Muscle layer of duodenum (tissue), 2 donors: ENCODE measurements around the gene TLL2.

Experiments
- H3K27ac ChIP-seq: one replicate; pipeline ENCODE4 v1.7.0; 2013; ENCODE audit warnings: mild to moderate bottlenecking, low read length
- H3K27me3 ChIP-seq: one replicate; pipeline ENCODE4 v1.7.0; 2013; ENCODE audit warnings: low read depth, mild to moderate bottlenecking, control low read depth, low read length
- H3K36me3 ChIP-seq, 2 donors: one replicate each; pipeline ENCODE4 v1.7.0; 2013; ENCODE audit warnings: low read length in 2 of 2, control low read depth in 1 of 2, mild to moderate bottlenecking in 1 of 2; ENCODE audit not compliant: insufficient read depth in 2 of 2, control insufficient read depth in 1 of 2
- H3K4me1 ChIP-seq, 2 donors: one replicate each; pipeline ENCODE4 v1.7.0; 2013; ENCODE audit warnings: low read length in 2 of 2, mild to moderate bottlenecking in 2 of 2, control low read depth in 1 of 2, moderate library complexity in 1 of 2; ENCODE audit not compliant: insufficient read depth in 2 of 2, control insufficient read depth in 1 of 2
- H3K4me3 ChIP-seq, 2 donors: one replicate each; pipeline ENCODE4 v1.7.0; 2013; ENCODE audit warnings: low read length in 2 of 2, low read depth in 1 of 2, mild to moderate bottlenecking in 1 of 2
- H3K9me3 ChIP-seq, 2 donors: one replicate each; pipeline ENCODE4 v1.7.0; 2013; ENCODE audit warnings: low read length in 2 of 2, control low read depth in 1 of 2, mild to moderate bottlenecking in 1 of 2; ENCODE audit not compliant: control insufficient read depth in 1 of 2
- donor health status: healthy.

The TLL2 gene

DNA sequence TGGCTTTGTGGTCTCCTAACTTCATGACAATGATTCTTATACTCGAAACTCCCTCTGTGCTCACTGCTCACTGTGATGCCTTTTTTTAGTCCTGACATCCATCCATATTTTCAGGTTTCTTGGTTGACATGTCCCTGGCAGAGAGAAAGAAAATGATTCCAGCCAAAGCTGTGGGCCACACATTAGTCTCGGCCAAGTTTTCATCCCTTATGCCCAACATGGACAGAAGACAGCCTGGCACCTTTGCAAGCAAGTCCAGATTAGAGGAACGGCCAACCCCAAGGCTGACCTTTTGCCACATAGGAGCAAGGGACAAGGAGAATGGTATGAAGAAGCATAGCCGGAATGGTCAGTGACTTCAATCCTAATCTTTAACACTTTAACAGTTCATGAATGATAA is 146.3 kb downstream of the TLL2 start:
- Histone ChIP-seq H3K27ac (no peak overlapping the region), H3K4me1 (no peaks in the 10 kb centered on the region), H3K9me3 (no peaks in the 10 kb centered on the region), H3K4me3 (no peak overlapping the region), H3K27me3 (no peaks in the 10 kb centered on the region), H3K36me3 (no peaks in the 10 kb centered on the region)

DNA sequence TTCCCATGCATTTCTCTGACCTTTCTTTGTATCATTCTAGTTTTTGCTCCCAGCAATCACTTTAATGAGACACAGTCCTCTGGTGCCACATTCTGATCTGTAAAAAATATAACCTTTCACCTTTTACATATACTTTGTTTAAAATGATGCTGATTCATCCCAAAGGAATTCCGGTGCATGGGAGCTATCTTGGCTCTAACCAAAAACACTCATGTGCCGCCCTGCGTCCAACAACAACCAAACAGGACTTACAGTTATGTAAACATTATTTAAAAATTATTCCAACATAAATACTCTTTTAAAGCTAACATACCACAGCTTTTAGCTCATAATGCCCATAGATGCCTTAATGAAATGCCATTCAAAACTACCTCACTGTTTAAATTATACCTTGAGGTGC is 147.2 kb downstream of the TLL2 start:
- Histone ChIP-seq H3K9me3 (no peaks in the 10 kb centered on the region), H3K27me3 (no peaks in the 10 kb centered on the region), H3K36me3 (no peaks in the 10 kb centered on the region), H3K27ac (no peak overlapping the region), H3K4me1 (no peaks in the 10 kb centered on the region), H3K4me3 (no peak overlapping the region)

DNA sequence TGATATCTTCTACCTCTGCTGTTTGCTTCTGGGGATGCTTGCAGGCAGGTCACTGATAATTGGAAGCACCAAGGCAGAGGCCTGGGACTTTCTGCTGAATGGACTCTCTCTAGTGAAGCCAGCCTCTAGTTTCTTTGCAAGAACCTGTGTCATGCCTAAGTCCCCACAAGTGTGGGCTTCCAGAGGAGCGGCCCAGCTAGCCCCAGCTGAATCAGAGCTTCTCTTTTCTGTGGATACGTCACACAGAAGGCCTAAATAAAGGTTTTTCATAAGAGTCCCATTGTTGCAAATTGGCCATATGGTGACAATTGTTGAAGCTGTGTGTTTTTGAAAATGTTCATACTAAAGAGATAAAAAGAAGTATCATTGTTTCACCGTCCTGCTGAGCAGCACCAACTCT is 148.2 kb downstream of the TLL2 start:
- no peaks in the 10 kb centered on the region for H3K9me3 ChIP-seq
- H3K4me1 ChIP-seq, result no peaks in the 10 kb centered on the region
- no peak overlapping the region for H3K4me3 ChIP-seq
- no peak overlapping the region for H3K27ac ChIP-seq
- no peaks in the 10 kb centered on the region for H3K36me3 ChIP-seq
- H3K27me3 ChIP-seq, result no peaks in the 10 kb centered on the region

DNA sequence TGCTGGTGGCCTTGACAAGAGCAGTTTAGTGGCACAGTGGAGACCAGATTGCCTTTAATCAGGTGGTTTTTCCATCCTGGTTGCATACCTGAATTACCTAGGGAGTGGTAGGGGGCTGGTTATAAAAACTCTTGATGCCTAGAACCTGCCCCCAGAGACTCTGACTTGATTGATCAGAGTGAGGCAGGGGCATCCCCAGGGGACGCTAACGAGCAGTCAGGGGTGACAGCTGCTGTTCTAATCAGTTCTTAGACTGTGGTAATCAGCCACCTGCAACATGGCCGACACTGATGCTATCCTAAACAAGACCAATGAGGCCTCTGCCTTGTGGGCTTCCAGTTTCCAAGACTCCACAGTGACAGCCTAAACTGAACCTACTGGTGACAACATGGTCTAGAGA is 153.0 kb downstream of the TLL2 start:
- Histone ChIP-seq H3K4me1 (no peaks in the 10 kb centered on the region), H3K27ac (no peak overlapping the region), H3K9me3 (no peaks in the 10 kb centered on the region), H3K4me3 (no peak overlapping the region), H3K36me3 (no peaks in the 10 kb centered on the region), H3K27me3 (no peaks in the 10 kb centered on the region)

DNA sequence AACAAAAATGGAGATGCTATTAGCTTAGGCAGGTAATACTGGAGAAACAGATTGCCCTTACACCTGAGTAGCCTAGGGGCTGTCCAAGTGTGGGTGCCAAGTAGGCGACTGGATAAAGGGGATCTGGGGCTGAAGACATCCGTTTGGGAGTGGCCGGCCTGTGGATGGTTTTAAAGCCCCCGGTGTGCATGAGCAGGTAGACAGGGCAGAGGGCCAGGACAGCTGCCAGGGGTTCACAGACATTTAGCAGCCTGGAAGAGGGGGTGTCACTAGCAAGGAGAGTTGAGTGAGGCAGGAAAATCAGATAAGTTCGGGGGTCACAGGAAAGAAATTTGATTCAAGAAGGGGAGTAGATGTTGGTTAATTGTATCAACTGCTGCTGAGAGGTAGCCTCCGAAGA is 153.4 kb downstream of the TLL2 start:
- Histone ChIP-seq H3K36me3 (no peaks in the 10 kb centered on the region), H3K4me3 (no peak overlapping the region), H3K27me3 (no peaks in the 10 kb centered on the region), H3K27ac (no peak overlapping the region), H3K9me3 (no peaks in the 10 kb centered on the region), H3K4me1 (no peaks in the 10 kb centered on the region)

DNA sequence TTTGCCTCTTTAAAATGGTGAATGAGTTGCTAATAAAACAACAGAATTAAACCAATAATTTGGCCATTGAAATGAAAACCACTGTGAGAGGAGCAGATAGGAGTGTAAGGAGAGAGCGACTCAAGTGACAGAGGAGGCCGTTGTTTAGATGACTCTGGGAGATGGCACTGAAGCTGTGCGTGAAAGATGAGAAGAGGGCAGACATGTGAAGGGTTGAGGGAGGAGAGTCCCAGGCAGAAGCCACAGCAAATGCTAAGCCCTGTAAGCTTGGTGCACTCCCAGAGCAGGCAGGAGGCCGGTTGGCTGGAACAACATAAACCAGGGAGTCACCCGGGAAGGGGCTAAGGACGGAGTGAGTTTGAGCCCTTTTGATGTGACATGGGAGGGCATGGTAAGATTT is 154.1 kb downstream of the TLL2 start:
- H3K36me3 ChIP-seq, result no peaks in the 10 kb centered on the region
- H3K4me1 ChIP-seq, result no peaks in the 10 kb centered on the region
- H3K27ac ChIP-seq, result no peak overlapping the region
- no peaks in the 10 kb centered on the region for H3K9me3 ChIP-seq
- no peak overlapping the region for H3K4me3 ChIP-seq
- H3K27me3 ChIP-seq, result no peaks in the 10 kb centered on the region

DNA sequence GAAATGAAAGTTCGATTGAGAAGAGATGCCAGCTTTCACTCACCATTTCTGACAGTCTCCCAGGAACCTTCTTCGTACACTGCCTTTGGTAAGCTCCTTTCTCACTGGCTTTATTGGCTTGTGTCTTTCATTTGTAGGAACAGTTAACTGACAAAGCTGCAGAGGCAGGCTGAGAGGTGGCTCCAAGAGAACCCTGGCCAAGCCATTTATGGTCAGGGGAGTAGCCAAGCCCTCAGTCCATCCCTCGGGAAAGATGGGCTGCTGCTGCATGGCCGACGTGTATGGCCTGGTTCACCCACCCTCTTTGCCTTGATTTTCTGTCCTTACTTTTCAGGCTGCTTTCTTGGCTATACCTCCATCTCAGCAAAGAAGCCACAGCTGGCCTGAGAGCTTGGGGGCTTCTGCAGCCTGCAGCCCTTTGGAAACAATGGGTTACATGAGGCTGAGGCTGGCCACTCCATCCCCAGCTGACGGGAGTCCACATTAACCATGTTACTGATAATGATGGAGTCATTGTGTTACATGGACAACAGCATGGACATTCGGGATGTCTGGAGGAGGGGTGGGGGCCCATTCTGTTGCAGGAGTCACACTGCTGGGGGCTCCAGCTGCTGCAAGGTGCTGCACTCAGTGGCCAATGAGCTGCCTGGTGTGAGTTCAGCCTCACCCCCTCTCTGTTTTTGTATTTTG is 154.7 kb downstream of the TLL2 start, which contains the start of gene OPALIN:
Gene OPALIN, minus strand, starts transcription at position 152 of the 690 bp plus-strand sequence. Its CDS starts 106 bp downstream, at position 46.
- H3K27me3 ChIP-seq, result no peaks in the 10 kb centered on the region
- no peaks in the 10 kb centered on the region for H3K9me3 ChIP-seq
- H3K4me3 ChIP-seq, result no peak within 1 kb of the TSS
- no peaks in the 10 kb centered on the region for H3K36me3 ChIP-seq
- H3K4me1 ChIP-seq, result no peaks in the 10 kb centered on the region
- no peak within 1 kb of the TSS for H3K27ac ChIP-seq

DNA sequence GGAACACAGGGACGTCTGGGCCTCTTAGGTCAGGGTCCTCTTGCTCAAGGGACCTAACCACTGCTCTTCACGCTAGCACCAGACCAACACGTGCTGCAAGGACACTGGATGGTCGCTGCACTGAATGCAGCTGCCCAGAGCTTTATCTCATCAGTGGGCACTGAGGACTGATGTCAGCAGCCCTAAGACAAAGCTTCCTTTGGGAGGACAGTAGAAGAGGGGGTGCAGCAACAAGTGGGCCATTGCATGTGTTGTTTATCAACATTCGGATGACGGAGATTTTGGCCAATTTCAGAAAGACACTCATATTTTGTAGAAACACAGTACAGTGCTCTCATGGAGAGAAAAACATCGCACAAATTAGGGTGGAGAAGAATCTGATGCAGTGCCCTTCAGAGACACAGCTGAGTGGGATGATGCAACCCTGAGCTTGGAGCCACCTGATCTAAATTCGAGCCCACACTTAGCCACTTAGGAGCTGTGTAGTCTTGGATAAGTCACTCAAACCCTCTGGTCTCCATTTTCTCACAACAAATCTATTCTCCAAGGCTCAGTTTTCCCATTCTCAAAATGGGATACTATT is 156.6 kb downstream of the TLL2 start:
- H3K36me3 ChIP-seq, result no peaks in the 10 kb centered on the region

DNA sequence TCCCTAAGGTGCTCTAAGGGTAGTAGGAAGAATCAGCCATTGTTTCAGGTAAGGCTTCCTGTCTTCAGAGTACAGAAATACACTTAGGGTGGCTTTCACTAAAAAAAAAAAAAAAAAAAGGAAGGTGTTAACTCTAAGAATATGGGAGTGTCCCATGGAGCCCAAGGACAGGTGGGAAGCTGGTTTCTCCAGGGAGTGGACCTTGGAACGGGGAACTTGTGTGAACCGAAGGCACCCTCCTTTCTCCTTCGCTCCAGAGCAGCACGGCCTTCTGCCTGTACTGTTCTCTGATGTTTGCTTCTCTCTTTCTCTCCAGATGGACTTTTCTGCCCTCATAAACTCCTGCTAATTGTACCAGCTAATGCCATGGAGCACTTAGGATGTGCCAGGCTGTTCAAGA is 161.1 kb downstream of the TLL2 start:
- Histone ChIP-seq H3K4me3 (no peak overlapping the region), H3K27ac (no peak overlapping the region), H3K36me3 (no peaks in the 10 kb centered on the region), H3K27me3 (no peaks in the 10 kb centered on the region), H3K4me1 (no peaks in the 10 kb centered on the region), H3K9me3 (no peaks in the 10 kb centered on the region)

More for the DNA sequence above, 156.6 kb downstream of the TLL2 start:
- H3K4me3 ChIP-seq, result no peak overlapping the region
- no peak overlapping the region for H3K27ac ChIP-seq
- H3K27me3 ChIP-seq, result no peaks in the 10 kb centered on the region
- no peaks in the 10 kb centered on the region for H3K9me3 ChIP-seq
- H3K4me1 ChIP-seq, result no peaks in the 10 kb centered on the region

DNA sequence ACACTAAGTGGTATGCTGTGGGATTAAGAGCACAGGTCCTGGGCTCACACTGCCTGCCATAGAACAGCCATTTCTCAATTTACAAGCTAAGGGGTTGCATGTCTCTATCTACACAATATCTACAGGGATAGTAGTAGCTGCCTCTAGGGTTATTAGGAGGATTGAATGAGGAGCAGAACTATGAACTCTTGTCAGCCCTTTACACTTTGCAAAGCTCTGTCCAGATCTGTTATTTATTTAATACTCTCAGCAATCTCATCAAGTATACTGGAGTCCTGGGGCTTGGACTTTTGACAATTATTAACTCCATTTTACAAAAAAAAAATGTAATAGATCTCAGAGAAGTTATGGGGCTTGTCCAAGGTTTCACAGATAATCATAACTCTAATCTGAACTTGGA is 161.7 kb downstream of the TLL2 start:
- Histone ChIP-seq H3K4me1 (no peaks in the 10 kb centered on the region), H3K9me3 (no peaks in the 10 kb centered on the region), H3K36me3 (no peaks in the 10 kb centered on the region), H3K27ac (no peak overlapping the region), H3K27me3 (no peaks in the 10 kb centered on the region), H3K4me3 (no peak overlapping the region)

DNA sequence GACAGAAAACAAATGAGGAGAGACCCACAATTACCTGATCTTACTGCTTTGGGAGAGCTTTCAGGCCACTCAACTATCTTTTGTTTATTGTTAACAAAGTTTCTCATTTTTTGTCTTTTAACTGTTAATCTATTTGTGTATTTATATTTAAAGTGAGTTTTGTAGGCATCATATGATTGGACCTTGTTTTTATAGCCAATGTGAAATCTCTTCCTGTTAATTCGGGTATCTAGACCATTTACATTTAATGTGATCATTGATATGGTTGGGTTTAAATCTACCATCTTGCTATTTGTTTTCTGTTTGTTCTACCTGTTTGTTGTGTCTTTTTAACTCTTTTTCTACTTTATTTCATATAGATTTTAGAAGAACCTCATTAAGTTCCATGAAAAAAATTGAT is 167.4 kb downstream of the TLL2 start:
- Histone ChIP-seq H3K27me3 (no peaks in the 10 kb centered on the region), H3K9me3 (peaks cover 4 to 6% of the 10 kb centered on the region in 2 donors), H3K36me3 (no peaks in the 10 kb centered on the region), H3K27ac (no peak overlapping the region), H3K4me1 (no peaks in the 10 kb centered on the region), H3K4me3 (no peak overlapping the region)

DNA sequence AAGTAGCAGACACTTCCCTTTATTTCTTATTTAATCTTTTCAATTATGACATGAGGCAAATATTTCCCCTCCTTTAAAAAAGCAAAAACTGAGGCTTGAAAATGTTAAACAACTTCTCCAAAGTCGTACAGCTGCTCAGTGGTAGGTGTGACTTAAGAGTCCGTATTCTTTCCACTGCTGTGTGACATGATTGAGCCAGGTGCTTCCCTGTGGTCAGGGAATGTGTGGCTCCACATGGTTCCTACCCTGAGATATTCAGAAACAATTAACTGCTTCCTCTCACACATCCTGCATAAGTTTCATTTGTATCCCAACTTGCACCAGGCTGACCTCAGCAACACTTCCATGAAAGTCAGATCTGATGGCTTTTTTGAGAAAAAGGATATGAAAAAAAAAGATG is 168.5 kb downstream of the TLL2 start:
- Histone ChIP-seq H3K36me3 (no peaks in the 10 kb centered on the region), H3K4me1 (no peaks in the 10 kb centered on the region), H3K27me3 (no peaks in the 10 kb centered on the region), H3K9me3 (peaks cover 4 to 6% of the 10 kb centered on the region in 2 donors), H3K27ac (no peak overlapping the region), H3K4me3 (no peak overlapping the region)
